Kidney (tissue), 14 donors: Measurements from ENCODE around the gene EPHA4. TPM values are rescaled to one million over a fixed set of nuclear protein-coding genes. Genes with fewer than 3 reads are reported as not detected.

Experiments used
- DNase-seq, 5 donors: peaks; one replicate each; pipeline ENCODE4 v3.0.0-alpha.2; 2013 to 2020
- FAIRE-seq: peaks from 2 replicates; lab custom pipeline; 2012; peaks lifted over from hg19 to GRCh38; lab: Jason Lieb, UNC
- H3K27ac ChIP-seq, 2 donors: one replicate each; pipeline ENCODE4 v1.7.0; 2013; ENCODE audit warnings: low read depth in 2 of 2, low read length in 2 of 2, inconsistent platforms in 1 of 2
- H3K27me3 ChIP-seq: one replicate; pipeline ENCODE4 v1.7.1; 2013; ENCODE audit warnings: low read length, inconsistent platforms; ENCODE audit not compliant: control insufficient read depth, insufficient read depth
- H3K36me3 ChIP-seq, 3 donors: one replicate each; pipeline versions ENCODE4 v1.7.0 to v1.7.1; 2013; ENCODE audit warnings: low read length in 3 of 3, control low read depth in 1 of 3, inconsistent platforms in 1 of 3; ENCODE audit not compliant: insufficient read depth in 3 of 3, control insufficient read depth in 2 of 3
- H3K4me1 ChIP-seq, 3 donors: one replicate each; pipeline versions ENCODE4 v1.7.0 to v1.7.1; 2013; ENCODE audit warnings: low read length in 3 of 3, inconsistent platforms in 1 of 3, low read depth in 1 of 3; ENCODE audit not compliant: control insufficient read depth in 2 of 3, insufficient read depth in 2 of 3
- H3K4me3 ChIP-seq, 3 donors: one replicate each; pipeline versions ENCODE4 v1.7.0 to v1.8.1; 2013; ENCODE audit warnings: low read length in 3 of 3, control low read depth in 1 of 3, inconsistent platforms in 1 of 3
- H3K9ac ChIP-seq, 3 donors: one replicate each; pipeline versions ENCODE4 v1.7.0 to v1.7.1; 2013; ENCODE audit warnings: low read length in 3 of 3, control low read depth in 1 of 3, inconsistent platforms in 1 of 3
- H3K9me3 ChIP-seq, 3 donors: one replicate each; pipeline versions ENCODE4 v1.7.0 to v1.7.1; 2013; ENCODE audit warnings: low read length in 3 of 3, control low read depth in 1 of 3, inconsistent platforms in 1 of 3; ENCODE audit not compliant: control insufficient read depth in 2 of 3, insufficient read depth in 1 of 3
- CTCF ChIP-seq: IDR thresholded peaks from 3 replicates; pipeline ENCODE4 v1.5.1; 2012; ENCODE audit warnings: mild to moderate bottlenecking, moderate library complexity, borderline replicate concordance; ENCODE audit not compliant: insufficient read depth; ENCODE audit errors: extremely low read depth
- intact Hi-C: fragments of 100-400 bp; cut with DNase I; formaldehyde crosslinking; loops from one replicate; pipeline ENCODE4 v1.11.1; 2022
- polyA plus RNA-seq: library from polyadenylated mRNA; stranded (reverse); fragments of 350-450 nt; fragmentation: Illumina TruSeq; extraction: RNeasy Lipid Tissue Mini Kit (QIAGEN cat#74804); gene quantifications from one replicate; pipeline ENCODE4 v1.2.3, GENCODE V29; 2014; ENCODE audit warnings: low read depth, low replicate concordance; ENCODE audit not compliant: insufficient read depth
- total RNA-seq: library from RNA; stranded (reverse); fragmentation: NEBNext Ultra II Directional; extraction: Animal tissue kit (Norgen Biotek cat#: 25700); gene quantifications from one replicate; pipeline ENCODE4 v1.2.1, GENCODE V29; 2021
- donor health status: control.
- donor health status: control.
- donor health status: control.
- donor health status: control.
- donor health status: control.
- donor health status: DM: yes; HTN: yes; CAD: no.
- donor health status: Normal renal cell carcinoma (clear cell type).

Gene EPHA4
- total and polyA plus RNA-seq, 2 donors from 2014 or later = 4.8 to 38.0 TPM

- no peak for TF ChIP-seq CTCF
- H3K36me3 ChIP-seq = no peaks in the 10 kb centered on the region
- intact Hi-C loops = no loop called here
- no peaks in the 10 kb centered on the region for H3K27me3 ChIP-seq
- H3K4me1 ChIP-seq = peaks cover 2 to 6% (median 4%) of the 10 kb centered on the region in 3 donors
- no peak for FAIRE-seq
- H3K9ac ChIP-seq = peak overlapping the region in 1 of 3 donors; percentile 1
- peak overlapping the region in 2 of 3 donors; percentile 51 to 55 for H3K4me3 ChIP-seq
- DNase-seq = peak in 3 of 5 donors; percentile 58 to 85 (median 80)
- peak overlapping the region in 1 of 2 donors; percentile 20 for H3K27ac ChIP-seq
- no peaks in the 10 kb centered on the region for H3K9me3 ChIP-seq
Observed at GRCh38 chr2:221500501-221501209, 71.4 kb downstream of the EPHA4 start.

- Histone ChIP-seq H3K27me3 (no peaks in the 10 kb centered on the region), H3K4me1 (peaks cover 0 to 6% (median 2%) of the 10 kb centered on the region in 3 donors), H3K27ac (no peak overlapping the region), H3K36me3 (no peaks in the 10 kb centered on the region), H3K9me3 (no peaks in the 10 kb centered on the region), H3K4me3 (no peak overlapping the region), H3K9ac (no peak overlapping the region)
- no peak for TF ChIP-seq CTCF
- intact Hi-C loops = no loop called here
- DNase-seq (peak in 3 of 5 donors; percentile 52 to 81 (median 77)), FAIRE-seq (no peak)
Observed at GRCh38 chr2:221495731-221496130, 76.4 kb downstream of the EPHA4 start.

- H3K4me3 ChIP-seq = no peak overlapping the region
- no peak overlapping the region for H3K9ac ChIP-seq
- H3K9me3 ChIP-seq = no peaks in the 10 kb centered on the region
- TF ChIP-seq CTCF = no peak
- no peaks in the 10 kb centered on the region for H3K4me1 ChIP-seq
- H3K27me3 ChIP-seq = no peaks in the 10 kb centered on the region
- FAIRE-seq (no peak), DNase-seq (no peak)
- no peaks in the 10 kb centered on the region for H3K36me3 ChIP-seq
- no peak overlapping the region for H3K27ac ChIP-seq
- intact Hi-C loops = no loop called here
Observed at GRCh38 chr2:221494556-221494955, 77.5 kb downstream of the EPHA4 start.
